HL-60/S4 treated with phorbol 12-myristate 13-acetate at 8.2 ng/mL for 4 days and 3 days (cell line): ENCODE data around the gene NUFIP1.
"Not testable (repeated sequence)": the region's sequence is repeated elsewhere in the genome, so short reads cannot be mapped to it uniquely, and the experiment has no call there.

Experiments
- in situ Hi-C: fragments of 300-500 bp; cut with MboI; formaldehyde crosslinking; loops from 2 replicates; pipeline ENCODE4 v1.15.0; 2022; ENCODE audit warnings: low sequenced_read_pairs

The NUFIP1 gene

GRCh38 chr13:44989071-44989889 lies at the start of gene NUFIP1, which contains the start of gene GPALPP1:
Gene NUFIP1 (minus strand): TSS chr13:44989471. CDS start chr13:44989436, 35 bp downstream.
Gene GPALPP1 (plus strand): TSS chr13:44989538. CDS start chr13:44989655, 117 bp downstream.
- in situ Hi-C loops, result no loop called here

DNA sequence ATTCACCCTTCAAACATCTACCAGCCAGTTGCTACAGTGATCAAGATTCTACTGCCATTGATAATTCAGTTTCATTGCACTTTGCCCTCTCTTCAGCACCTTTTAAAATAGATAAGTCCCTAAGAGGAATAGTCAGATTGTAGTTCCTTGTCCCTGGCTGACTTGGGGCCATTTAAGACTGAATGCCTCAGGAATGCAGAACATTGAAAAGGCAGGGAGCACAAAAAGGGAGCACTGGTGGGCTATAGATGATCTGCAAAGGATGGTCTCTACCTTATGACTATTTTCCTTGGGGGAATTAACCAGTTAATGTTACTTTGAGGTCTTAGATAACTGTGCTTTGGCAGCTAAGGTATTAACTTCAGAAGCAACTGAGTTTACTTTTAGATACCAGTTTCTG lies 46.9 kb upstream of the NUFIP1 start:
- in situ Hi-C loops, result no loop called here

DNA sequence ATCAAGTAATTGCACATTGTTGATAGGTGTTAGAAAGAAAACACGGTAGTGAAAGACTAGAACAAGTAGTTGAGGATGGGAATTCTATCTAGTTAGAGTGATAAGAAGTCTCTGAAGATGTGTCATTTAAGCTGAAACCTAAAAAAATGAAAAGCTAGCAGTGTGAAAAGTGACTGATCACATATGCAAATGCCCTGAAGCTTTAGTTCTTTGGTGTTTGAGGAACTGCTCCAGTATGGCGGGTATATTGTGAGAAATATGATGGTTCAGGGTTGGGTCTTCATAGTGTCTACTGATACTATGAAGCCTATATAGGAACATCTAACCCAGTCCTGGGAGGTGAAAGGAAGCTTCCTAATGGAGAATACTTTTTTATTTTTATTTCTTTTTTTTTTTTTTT lies 45.1 kb upstream of the NUFIP1 start:
- in situ Hi-C loops, result no loop called here

DNA sequence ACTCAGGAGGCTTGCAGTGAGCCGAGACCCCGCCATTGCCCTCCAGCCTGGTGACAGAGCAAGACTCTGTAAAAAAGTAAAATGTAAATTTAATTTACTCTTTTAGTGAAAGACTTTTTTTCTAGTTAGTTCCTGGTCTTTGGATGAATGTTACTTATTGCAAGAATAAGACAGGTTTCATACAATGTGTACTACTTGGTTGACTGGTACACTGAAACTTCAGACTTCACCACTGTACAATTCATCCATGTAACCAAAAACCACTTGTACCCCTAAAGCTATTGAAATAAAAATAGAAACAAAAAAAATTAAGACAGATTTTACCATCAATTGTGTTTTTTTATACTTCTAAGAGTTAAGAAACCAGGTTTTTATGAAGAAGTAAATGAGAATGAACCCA lies 35.6 kb upstream of the NUFIP1 start:
- in situ Hi-C loops, result no loop called here

- in situ Hi-C loops, result no loop called here
Measured at GRCh38 chr13:45021250-45021649, 32.0 kb upstream of the NUFIP1 start.

- in situ Hi-C loops, result not testable (repeated sequence)
Measured at GRCh38 chr13:45019981-45020380, 30.7 kb upstream of the NUFIP1 start.

DNA sequence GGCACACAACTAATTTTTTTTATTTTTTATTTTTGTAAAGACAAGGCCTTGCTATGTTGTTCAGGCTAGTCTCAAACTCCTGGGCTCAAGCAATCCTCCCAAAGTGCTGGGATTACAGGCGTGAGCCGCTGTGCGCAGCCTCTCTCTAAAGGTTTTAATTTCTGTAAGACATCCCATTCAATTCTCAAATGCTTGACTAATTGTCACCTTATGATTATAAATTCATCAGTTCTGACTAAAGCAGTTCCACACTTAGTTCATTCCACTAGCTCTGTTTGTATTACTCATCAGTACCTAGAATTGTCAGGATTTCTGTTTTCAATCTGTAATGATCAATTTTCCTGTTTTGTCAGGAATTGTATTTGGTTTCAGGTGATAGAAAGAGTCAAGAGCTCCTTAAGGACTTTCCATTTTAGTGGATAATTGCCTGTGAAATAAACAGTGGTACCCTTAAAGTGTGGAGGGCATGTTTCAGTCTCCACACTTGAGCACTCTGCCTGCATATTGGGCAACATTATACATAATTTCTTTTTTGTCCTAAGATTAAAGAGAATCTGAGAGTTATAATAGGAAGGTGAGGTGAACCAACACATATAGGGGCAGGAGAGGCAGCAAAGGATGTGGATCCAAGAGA lies 27.6 kb upstream of the NUFIP1 start:
- in situ Hi-C loops, result no loop called here

GRCh38 chr13:45015300-45015699 lies 26.0 kb upstream of the NUFIP1 start:
- in situ Hi-C loops, result no loop called here

- in situ Hi-C loops, result no loop called here
Measured at GRCh38 chr13:45011198-45011597, 21.9 kb upstream of the NUFIP1 start.

- in situ Hi-C loops, result no loop called here
Measured at GRCh38 chr13:45007823-45008222, 18.6 kb upstream of the NUFIP1 start.

DNA sequence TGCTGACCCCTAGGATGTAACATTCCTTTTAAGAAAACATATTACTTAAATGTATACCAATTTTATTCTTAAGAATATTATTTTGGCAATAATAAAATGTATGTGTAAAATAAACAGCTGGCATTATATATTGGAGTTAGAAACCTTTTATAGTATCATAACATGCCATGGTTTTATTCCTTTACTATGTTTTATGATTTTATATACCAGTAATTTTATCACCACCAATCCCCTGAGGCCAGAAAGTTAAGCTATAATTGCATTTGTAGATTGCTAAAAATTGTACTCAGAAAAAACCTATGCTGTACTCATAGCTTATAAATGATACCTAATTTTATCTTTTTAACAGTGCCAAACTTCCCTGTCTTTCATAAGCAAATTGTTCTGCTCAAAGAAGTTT lies 18.0 kb upstream of the NUFIP1 start:
- in situ Hi-C loops, result no loop called here

GRCh38 chr13:45004096-45004495 lies 14.8 kb upstream of the NUFIP1 start:
- in situ Hi-C loops, result no loop called here

DNA sequence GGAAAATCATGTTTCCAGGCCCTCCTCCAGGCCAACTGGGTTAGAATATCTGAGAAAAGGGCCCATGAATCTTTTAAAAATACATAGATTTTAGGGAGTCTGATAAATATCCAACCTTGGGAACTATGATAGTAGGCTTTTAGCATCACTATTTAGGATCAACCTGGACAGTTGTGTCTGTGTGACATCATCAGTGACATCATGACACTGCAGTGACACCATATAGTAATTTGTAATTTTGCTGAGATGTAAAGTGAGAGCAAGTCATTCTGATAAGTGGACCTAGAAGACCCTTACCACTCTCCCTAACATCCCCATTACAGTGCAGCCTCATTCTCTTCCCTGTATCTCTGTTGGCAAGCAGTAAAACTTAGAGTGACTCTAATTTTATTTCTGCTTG lies 14.1 kb upstream of the NUFIP1 start:
- in situ Hi-C loops, result no loop called here

GRCh38 chr13:44989941-44990340 lies 670 bp upstream of the NUFIP1 start:
- in situ Hi-C loops, result no loop called here

- in situ Hi-C loops, result no loop called here
Measured at GRCh38 chr13:44978328-44978727, 10.9 kb downstream of the NUFIP1 start.

GRCh38 chr13:44976949-44977583 lies 12.2 kb downstream of the NUFIP1 start:
- in situ Hi-C loops, result no loop called here

DNA sequence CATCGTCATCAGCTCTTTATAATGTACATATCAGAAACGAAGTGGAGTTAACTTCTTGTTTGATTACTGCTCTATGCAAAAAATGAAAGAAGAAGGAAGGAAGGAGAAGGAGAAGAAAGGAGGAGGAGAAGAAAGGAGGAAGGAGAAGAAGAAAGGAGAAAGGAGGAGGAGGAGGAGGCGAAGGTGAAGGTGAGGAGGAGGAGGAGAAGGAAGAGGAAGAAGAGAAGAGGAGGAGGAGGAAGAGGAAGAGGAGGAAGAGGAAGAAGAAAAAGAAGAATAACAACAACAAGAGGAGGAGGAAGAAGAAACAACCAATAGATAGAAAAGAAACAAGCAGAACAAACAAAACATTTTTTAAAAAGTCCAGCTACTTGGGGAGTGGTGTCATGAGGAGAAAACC lies 13.1 kb downstream of the NUFIP1 start:
- in situ Hi-C loops, result no loop called here

DNA sequence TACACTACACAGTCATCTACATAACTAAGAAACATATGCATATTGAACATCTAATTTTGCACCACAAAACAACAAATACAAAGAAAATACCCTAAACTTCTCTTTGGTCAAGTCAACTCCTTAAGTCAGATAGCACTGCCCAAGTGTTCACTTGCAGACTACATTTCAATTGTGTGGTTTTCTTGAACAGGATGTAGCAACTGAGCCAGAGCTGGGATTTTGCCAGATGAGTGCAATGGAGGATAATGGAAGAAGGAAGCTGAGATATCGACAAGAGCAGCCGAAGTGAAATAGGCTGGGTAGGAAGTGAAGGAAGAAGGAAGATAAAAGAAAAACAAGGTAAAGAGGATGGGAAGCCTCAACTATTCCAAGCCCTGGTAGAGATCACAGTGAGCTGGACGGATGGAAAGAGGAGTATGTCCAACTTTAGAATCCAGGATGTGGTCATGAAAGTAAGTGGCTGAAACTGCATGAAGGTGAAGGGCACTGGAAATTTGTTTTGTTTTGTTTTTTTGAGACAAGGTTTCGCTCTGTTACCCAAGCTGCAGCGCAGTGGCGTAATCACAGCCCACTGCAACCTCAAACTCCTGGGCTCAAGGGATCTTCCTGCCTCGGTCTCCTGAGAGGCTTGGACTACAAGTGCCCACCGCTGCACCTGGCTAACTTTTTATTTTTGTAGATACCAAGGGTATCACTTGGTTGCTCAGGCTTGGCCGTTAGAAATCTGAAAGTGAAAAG lies 15.0 kb downstream of the NUFIP1 start:
- in situ Hi-C loops, result loop anchor here (25.0 kb wide), 1 partner anchor 487 kb away; no protein-coding TSS in a partner anchor

DNA sequence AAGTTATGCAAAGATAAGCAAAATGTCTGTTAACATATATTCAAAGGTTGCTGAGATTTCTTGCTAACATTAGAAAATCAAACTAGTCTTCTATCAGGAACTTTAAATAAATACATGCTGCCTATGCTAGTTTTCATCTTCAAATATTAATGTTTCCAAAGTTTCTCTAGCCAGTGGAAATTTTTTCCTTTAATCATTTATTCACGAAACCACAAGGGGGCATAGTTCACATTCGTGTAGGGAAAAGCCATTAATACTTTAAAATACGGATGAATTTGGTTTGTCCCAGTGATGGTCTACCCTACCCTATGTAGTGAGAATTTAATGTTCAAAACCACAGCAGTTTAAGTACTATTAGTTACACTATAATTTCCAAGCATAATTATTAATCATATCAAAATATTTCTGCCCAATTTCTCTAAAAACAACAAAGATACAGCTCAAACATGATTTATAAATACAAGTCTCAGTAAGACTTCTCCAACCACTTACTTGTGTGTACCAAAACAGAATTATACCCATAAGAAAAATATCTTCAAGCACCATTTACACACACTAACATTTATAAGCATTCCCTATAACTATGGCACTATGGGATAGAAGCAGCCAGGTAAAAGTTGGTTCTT lies 16.2 kb downstream of the NUFIP1 start:
- in situ Hi-C loops, result loop anchor here (25.0 kb wide), 1 partner anchor 486 kb away; no protein-coding TSS in a partner anchor
